ENCODE measurements around the gene XRCC5. TPM values are rescaled to one million over a fixed set of nuclear protein-coding genes. Genes with fewer than 3 reads are reported as not detected.

The XRCC5 gene
- total RNA-seq, 6 experiments from 2014 or later: 92.0 to 131 (median 106) TPM

DNA sequence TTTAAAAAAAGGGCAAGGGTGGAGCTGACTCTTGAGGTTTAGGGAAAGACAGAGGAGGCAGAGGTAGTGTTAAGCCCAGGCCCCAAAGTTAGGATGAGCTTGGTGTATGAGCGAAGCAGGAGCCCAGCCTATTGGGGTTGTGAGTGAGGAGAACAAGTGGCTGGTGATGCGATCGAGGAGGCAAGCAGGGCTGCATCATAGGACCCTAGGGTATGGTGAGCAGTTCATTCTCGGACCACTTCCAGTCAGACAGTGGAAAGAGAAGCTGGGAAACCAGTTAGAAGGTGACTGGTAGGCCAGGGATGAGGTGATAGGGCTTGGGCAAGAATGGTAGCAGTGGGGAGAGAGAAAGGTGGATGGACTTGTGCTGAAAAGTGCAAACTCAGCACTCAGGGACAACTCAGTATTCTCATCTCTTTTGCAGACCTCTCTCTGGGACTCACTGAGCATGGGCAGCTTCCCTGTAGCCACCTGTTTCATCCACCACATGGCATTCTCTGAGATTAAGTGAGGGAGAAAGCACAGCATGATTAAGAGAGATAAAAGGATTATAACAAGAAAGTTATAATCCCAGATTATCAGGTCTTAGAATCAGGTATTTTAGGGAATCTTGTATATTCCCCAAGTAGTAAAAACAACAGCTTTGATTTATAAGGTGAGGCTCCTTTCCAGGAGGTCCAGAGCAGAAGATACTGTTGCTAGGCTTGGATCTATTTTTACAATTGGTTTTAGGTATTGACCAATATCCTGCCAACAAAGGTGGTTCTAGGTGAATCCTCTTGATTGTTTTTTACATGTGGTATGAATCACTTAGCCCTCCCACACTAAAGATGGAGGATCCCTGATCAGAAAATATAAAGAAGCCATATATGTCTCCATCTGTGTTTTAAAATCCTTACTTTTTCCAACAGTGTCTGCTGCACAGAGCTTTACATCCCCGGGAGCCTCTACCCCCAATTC, 38.3 kb downstream of the XRCC5 start:
- Histone ChIP-seq H3K27ac (no peak overlapping the region), H3K4me1 (peaks cover 0 to 19% (median 2%) of the 10 kb centered on the region in 4 donors), H3K36me3 (peaks cover 0 to 85% (median 35%) of the 10 kb centered on the region in 4 donors), H3K27me3 (no peaks in the 10 kb centered on the region), H3K4me3 (no peak overlapping the region), H3K9me3 (no peaks in the 10 kb centered on the region)
- WGBS (ENCODE audit: insufficient coverage, low coverage, low lambda C conversion rate, missing lambda C conversion rate): 97% methylated on average over 5 of the region's 5 CpGs
- TF ChIP-seq, protein P1, sequence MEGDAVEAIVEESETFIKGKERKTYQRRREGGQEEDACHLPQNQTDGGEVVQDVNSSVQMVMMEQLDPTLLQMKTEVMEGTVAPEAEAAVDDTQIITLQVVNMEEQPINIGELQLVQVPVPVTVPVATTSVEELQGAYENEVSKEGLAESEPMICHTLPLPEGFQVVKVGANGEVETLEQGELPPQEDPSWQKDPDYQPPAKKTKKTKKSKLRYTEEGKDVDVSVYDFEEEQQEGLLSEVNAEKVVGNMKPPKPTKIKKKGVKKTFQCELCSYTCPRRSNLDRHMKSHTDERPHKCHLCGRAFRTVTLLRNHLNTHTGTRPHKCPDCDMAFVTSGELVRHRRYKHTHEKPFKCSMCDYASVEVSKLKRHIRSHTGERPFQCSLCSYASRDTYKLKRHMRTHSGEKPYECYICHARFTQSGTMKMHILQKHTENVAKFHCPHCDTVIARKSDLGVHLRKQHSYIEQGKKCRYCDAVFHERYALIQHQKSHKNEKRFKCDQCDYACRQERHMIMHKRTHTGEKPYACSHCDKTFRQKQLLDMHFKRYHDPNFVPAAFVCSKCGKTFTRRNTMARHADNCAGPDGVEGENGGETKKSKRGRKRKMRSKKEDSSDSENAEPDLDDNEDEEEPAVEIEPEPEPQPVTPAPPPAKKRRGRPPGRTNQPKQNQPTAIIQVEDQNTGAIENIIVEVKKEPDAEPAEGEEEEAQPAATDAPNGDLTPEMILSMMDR (IDR thresholded peaks at IDR 0.05): no peak
- no peak for TF ChIP-seq POLR2A (IDR thresholded peaks at IDR 0.05)
- intact Hi-C loops (cut with DNase I): no loop called here
- DNase-seq (no peak), ATAC-seq (peak in 2 of 4 donors; percentile 39 to 40)

DNA sequence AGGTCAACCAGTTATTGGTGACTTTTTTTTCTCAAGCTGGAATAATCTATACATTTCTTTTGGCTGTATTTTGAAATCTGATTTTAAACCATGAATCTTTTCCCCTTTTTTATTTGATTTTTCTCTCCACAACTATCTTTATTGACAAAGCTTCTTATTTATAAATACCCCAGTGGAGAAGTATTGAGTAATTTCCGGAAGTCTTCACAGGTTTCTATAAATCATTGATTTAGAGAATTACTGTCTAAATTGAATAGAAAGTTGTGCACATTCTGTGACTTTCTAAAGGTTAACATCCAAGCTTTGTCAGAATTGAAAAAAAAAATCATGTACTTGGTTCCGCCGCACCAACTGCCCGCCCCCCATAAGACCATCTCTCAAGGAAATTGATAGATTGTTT, 39.8 kb downstream of the XRCC5 start:
- peaks cover 0 to 19% (median 2%) of the 10 kb centered on the region in 4 donors for H3K4me1 ChIP-seq
- ATAC-seq (peak in 2 of 4 donors; percentile 59 to 61), DNase-seq (no peak)
- peaks cover 0 to 85% (median 30%) of the 10 kb centered on the region in 4 donors for H3K36me3 ChIP-seq
- no peaks in the 10 kb centered on the region for H3K9me3 ChIP-seq
- TF ChIP-seq POLR2A (IDR thresholded peaks at IDR 0.05): no peak
- H3K27me3 ChIP-seq: no peaks in the 10 kb centered on the region
- no peak overlapping the region for H3K4me3 ChIP-seq
- WGBS (ENCODE audit: insufficient coverage, low coverage, low lambda C conversion rate, missing lambda C conversion rate): 74% methylated on average over 4 of the region's 4 CpGs
- H3K27ac ChIP-seq: no peak overlapping the region
- intact Hi-C loops (cut with DNase I): no loop called here

DNA sequence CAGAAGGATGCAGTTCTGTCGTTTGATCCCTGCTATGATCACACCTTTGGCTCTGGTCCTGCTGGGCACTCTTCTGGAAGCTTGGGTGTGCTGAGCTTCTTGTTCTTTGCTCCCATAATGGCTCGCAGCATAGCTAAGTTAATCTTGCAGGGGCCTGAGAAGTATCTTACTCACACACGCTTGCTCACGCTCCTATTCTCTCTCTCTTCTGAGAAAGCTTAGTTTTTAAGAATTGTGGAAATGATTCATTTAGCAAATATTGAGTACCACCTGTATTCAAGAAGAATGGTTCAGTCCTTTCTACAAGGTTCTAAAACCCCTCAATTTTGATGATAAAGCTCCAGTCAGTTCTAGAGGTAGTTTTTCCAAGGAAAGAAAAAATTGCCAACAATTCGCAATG, 40.6 kb downstream of the XRCC5 start:
- Histone ChIP-seq H3K36me3 (peaks cover 0 to 85% (median 28%) of the 10 kb centered on the region in 4 donors), H3K4me1 (peaks cover 0 to 19% (median 2%) of the 10 kb centered on the region in 4 donors), H3K27ac (no peak overlapping the region), H3K4me3 (no peak overlapping the region), H3K9me3 (no peaks in the 10 kb centered on the region), H3K27me3 (no peaks in the 10 kb centered on the region)
- ATAC-seq: no peak
- DNase-seq: no peak
- TF ChIP-seq, protein P1 (IDR thresholded peaks at IDR 0.05): no peak
- no peak for TF ChIP-seq POLR2A (IDR thresholded peaks at IDR 0.05)
- WGBS (ENCODE audit: insufficient coverage, low coverage, low lambda C conversion rate, missing lambda C conversion rate): 80% methylated on average over 5 of the region's 5 CpGs
- intact Hi-C loops (cut with DNase I): no loop called here

DNA sequence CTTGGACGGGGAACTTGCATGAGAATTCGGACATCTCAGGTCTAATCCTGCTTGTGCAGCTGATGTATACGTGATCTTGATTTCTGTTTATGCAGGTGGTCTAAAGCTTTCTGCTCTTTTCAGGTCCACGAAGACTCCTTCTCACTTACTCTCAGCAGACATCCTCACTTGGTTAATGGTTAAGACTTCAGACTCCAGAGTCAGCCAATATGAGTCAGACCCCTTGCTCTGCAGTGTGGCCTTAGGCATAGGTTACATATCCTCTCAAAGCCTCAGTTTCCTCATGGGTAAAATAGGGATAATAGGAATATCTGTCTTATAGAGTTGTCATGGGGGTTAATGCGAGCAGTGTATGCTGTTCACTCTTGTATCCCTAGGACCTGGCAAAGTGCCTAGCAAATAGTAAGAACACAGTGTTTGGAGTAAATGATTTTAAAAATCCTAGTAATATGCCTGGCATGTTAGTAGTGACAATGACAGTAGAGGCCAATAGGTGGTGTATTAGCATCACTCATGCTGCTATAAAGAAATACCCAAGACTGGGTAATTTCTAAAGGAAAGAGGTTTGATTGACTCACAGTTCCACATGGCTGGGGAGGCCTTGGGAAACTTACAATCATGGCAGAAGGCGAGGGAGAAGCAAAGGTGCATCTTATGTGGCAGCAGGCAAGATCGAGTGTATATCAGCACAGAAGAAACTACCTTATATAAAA, 42.3 kb downstream of the XRCC5 start:
- WGBS (ENCODE audit: insufficient coverage, low coverage, low lambda C conversion rate, missing lambda C conversion rate): 81% methylated on average over 2 of the region's 7 CpGs
- TF ChIP-seq, protein P1 (IDR thresholded peaks at IDR 0.05): peak in 1 of 4 donors; percentile 10
- TF ChIP-seq POLR2A (IDR thresholded peaks at IDR 0.05): no peak

More for the DNA sequence above, 42.3 kb downstream of the XRCC5 start:
- Histone ChIP-seq H3K4me1 (peaks cover 0 to 19% (median 2%) of the 10 kb centered on the region in 4 donors), H3K9me3 (no peaks in the 10 kb centered on the region), H3K4me3 (no peak overlapping the region), H3K36me3 (peaks cover 0 to 91% (median 31%) of the 10 kb centered on the region in 4 donors), H3K27ac (no peak overlapping the region), H3K27me3 (no peaks in the 10 kb centered on the region)
- no peak for ATAC-seq
- no peak for DNase-seq
- intact Hi-C loops (cut with DNase I): no loop called here
